Trophoblast cell (in vitro differentiated cells and primary cell): ENCODE measurements around the gene FABP1.
A peak's percentile ranks its signal among the peaks of the same experiment; 100 is the strongest.

Source experiments
- DNase-seq, 2 donors: peaks; one replicate each; pipeline ENCODE4 v3.0.0-alpha.2; 2016
- H2AFZ ChIP-seq: 2 replicates; pipeline ENCODE4 v1.6.1; 2013; ENCODE audit warnings: low read length, moderate library complexity, mild to moderate bottlenecking; ENCODE audit not compliant: insufficient read depth, poor library complexity
- H2AK5ac ChIP-seq: 2 replicates; pipeline ENCODE4 v1.6.1; 2013; ENCODE audit warnings: mild to moderate bottlenecking, low read length
- H2BK120ac ChIP-seq: 2 replicates; pipeline ENCODE4 v1.6.1; 2013; ENCODE audit warnings: low read length, mild to moderate bottlenecking, moderate library complexity; ENCODE audit not compliant: insufficient read depth, poor library complexity
- H2BK12ac ChIP-seq: 2 replicates; pipeline ENCODE4 v1.6.1; 2013; ENCODE audit warnings: mild to moderate bottlenecking, low read length, moderate library complexity
- H2BK5ac ChIP-seq: 2 replicates; pipeline ENCODE4 v1.6.1; 2013; ENCODE audit warnings: low read length, low read depth, moderate library complexity, mild to moderate bottlenecking; ENCODE audit not compliant: poor library complexity
- H3K14ac ChIP-seq: 2 replicates; pipeline ENCODE4 v1.6.1; 2013; ENCODE audit warnings: mild to moderate bottlenecking, low read length
- H3K18ac ChIP-seq: 2 replicates; pipeline ENCODE4 v1.6.1; 2013; ENCODE audit warnings: mild to moderate bottlenecking, low read length
- H3K23ac ChIP-seq: 2 replicates; pipeline ENCODE4 v1.6.1; 2013; ENCODE audit warnings: low read length
- H3K27ac ChIP-seq: 2 replicates; pipeline ENCODE4 v1.5.1; 2013; ENCODE audit warnings: low read depth, mild to moderate bottlenecking, inconsistent platforms, low read length, moderate library complexity
- H3K27me3 ChIP-seq: 2 replicates; pipeline ENCODE4 v1.6.1; 2013; ENCODE audit warnings: inconsistent platforms, mild to moderate bottlenecking, low read length, moderate library complexity; ENCODE audit not compliant: insufficient read depth
- H3K36me3 ChIP-seq, 2 experiments: 1 replicate in 1 of 2; 2 replicates in 1 of 2; pipeline ENCODE4 v1.6.1; 2013; ENCODE audit warnings: low read length in 2 of 2, mild to moderate bottlenecking in 2 of 2, moderate library complexity in 1 of 2; ENCODE audit not compliant: insufficient read depth in 2 of 2, control insufficient read depth in 1 of 2
- H3K4ac ChIP-seq: 2 replicates; pipeline ENCODE4 v1.6.1; 2013; ENCODE audit warnings: low read depth, mild to moderate bottlenecking, low read length, moderate library complexity
- H3K4me1 ChIP-seq, 2 experiments: 1 replicate in 1 of 2; 2 replicates in 1 of 2; pipeline ENCODE4 v1.6.1; 2013; ENCODE audit warnings: low read length in 2 of 2, mild to moderate bottlenecking in 2 of 2, moderate library complexity in 1 of 2; ENCODE audit not compliant: insufficient read depth in 2 of 2, control insufficient read depth in 1 of 2
- H3K4me2 ChIP-seq: 2 replicates; pipeline ENCODE4 v1.6.1; 2013; ENCODE audit warnings: inconsistent platforms, mild to moderate bottlenecking, low read length, moderate library complexity
- H3K4me3 ChIP-seq: 2 replicates; pipeline ENCODE4 v1.5.1; 2013; ENCODE audit warnings: mild to moderate bottlenecking, low read depth, low read length, inconsistent platforms
- H3K79me1 ChIP-seq: one replicate; pipeline ENCODE4 v1.6.1; 2013; ENCODE audit warnings: low read length
- H3K79me2 ChIP-seq: 2 replicates; pipeline ENCODE4 v1.6.1; 2013; ENCODE audit warnings: low read length, mild to moderate bottlenecking; ENCODE audit not compliant: control insufficient read depth, insufficient read depth, poor library complexity
- H3K9ac ChIP-seq: 2 replicates; pipeline ENCODE4 v1.6.1; 2013; ENCODE audit warnings: mild to moderate bottlenecking, low read length
- H3K9me3 ChIP-seq: 2 replicates; pipeline ENCODE4 v1.6.1; 2013; ENCODE audit warnings: low read depth, mild to moderate bottlenecking, control low read depth, inconsistent platforms, low read length; ENCODE audit not compliant: insufficient read depth
- H4K12ac ChIP-seq: 2 replicates; pipeline ENCODE4 v1.6.1; 2013; ENCODE audit warnings: low read depth, mild to moderate bottlenecking, low read length, moderate library complexity
- H4K8ac ChIP-seq: 2 replicates; pipeline ENCODE4 v1.6.1; 2013; ENCODE audit warnings: low read depth, mild to moderate bottlenecking, low read length, moderate library complexity
- H4K91ac ChIP-seq: one replicate; pipeline ENCODE4 v1.6.1; 2013; ENCODE audit warnings: low read depth, mild to moderate bottlenecking, low read length, moderate library complexity
- WGBS: extraction: QIAGEN DNeasy Blood & Tissue Kit; methylation state at CpG from one replicate; pipeline ENCODE4 v1.1.7; 2013; ENCODE audit warnings: missing lambda C conversion rate; ENCODE audit not compliant: insufficient read length, insufficient coverage; ENCODE audit errors: extremely low coverage; 5-methylcytosine and 5-hydroxymethylcytosine counted together

FABP1 gene

DNA sequence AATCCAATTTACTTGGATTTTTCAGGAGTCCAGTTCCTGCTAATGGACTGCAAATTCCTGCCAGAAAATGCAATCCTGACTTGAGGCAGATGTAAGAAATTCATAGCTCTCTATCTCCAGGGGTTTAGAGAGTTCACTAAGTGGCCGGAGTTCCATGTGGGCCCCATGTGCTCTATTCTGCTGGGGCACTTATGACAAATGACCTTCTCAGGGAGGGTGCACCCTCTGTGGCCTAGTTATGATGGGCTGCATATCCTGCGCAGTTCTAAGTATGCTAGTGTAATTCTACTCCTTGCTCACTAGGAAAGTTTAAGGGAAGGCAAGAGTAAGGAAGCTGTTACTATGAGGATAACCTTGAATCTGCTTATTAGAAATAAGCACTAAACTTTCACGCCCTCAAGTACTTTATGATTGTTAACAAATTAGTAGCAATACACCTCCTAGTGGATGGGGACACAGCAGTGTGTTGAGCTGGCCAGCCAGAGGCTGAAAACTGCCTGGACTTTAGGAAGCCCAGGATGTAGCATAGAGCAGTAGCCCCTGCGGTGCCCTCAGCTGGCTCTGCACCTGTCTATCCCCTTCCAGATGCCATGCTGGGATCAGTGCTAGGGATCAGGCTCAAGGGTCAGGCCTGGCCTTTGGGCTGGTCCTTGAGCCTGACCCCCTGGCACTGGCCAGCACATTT, 45.8 kb downstream of the FABP1 start:
- no peaks in the 10 kb centered on the region for H3K79me2 ChIP-seq
- no peak overlapping the region for H3K4ac ChIP-seq
- H3K18ac ChIP-seq, result no peak overlapping the region
- no peak overlapping the region for H3K14ac ChIP-seq
- no peak overlapping the region for H3K23ac ChIP-seq
- H3K9me3 ChIP-seq, result no peaks in the 10 kb centered on the region
- DNase-seq, result no peak
- no peak overlapping the region for H2BK5ac ChIP-seq
- no CpG with 5 or more reads among the region's 4 CpGs for WGBS
- no peak overlapping the region for H4K12ac ChIP-seq
- H3K4me3 ChIP-seq, result no peak overlapping the region
- H3K36me3 ChIP-seq, result no peaks in the 10 kb centered on the region
- peaks cover 3 to 4% of the 10 kb centered on the region in 2 experiments for H3K4me1 ChIP-seq
- no peak overlapping the region for H3K9ac ChIP-seq
- H4K8ac ChIP-seq, result no peak overlapping the region
- H2AFZ ChIP-seq, result no peak overlapping the region
- no peak overlapping the region for H2AK5ac ChIP-seq
- H3K4me2 ChIP-seq, result no peak overlapping the region
- H3K27me3 ChIP-seq, result no peaks in the 10 kb centered on the region
- H2BK12ac ChIP-seq, result no peak overlapping the region
- H2BK120ac ChIP-seq, result no peak overlapping the region
- H3K27ac ChIP-seq, result no peak overlapping the region
- H3K79me1 ChIP-seq, result no peaks in the 10 kb centered on the region
- no peak overlapping the region for H4K91ac ChIP-seq

- Histone ChIP-seq H3K4me3 (no peak overlapping the region), H3K18ac (no peak overlapping the region), H3K9me3 (no peaks in the 10 kb centered on the region), H2AK5ac (no peak overlapping the region), H4K8ac (no peak overlapping the region), H3K23ac (no peak overlapping the region), H3K79me2 (no peaks in the 10 kb centered on the region), H3K9ac (no peak overlapping the region), H3K14ac (no peak overlapping the region), H4K12ac (no peak overlapping the region), H3K4me1 (peaks cover 3 to 4% of the 10 kb centered on the region in 2 experiments), H2AFZ (no peak overlapping the region), H2BK5ac (no peak overlapping the region), H3K36me3 (no peaks in the 10 kb centered on the region), H2BK120ac (no peak overlapping the region), H3K27me3 (no peaks in the 10 kb centered on the region), H2BK12ac (no peak overlapping the region), H4K91ac (no peak overlapping the region), H3K4me2 (no peak overlapping the region), H3K27ac (no peak overlapping the region), H3K4ac (no peak overlapping the region), H3K79me1 (no peaks in the 10 kb centered on the region)
- WGBS, result no CpG with 5 or more reads among the region's 2 CpGs
- peak in 1 of 2 donors; percentile 62 for DNase-seq
These were observed 47.3 kb downstream of the FABP1 start for GRCh38 chr2:88080545-88080944.

- Histone ChIP-seq H3K36me3 (no peaks in the 10 kb centered on the region), H3K9me3 (no peaks in the 10 kb centered on the region), H3K27me3 (no peaks in the 10 kb centered on the region), H2AK5ac (no peak overlapping the region), H3K14ac (no peak overlapping the region), H2BK5ac (no peak overlapping the region), H4K12ac (no peak overlapping the region), H4K8ac (no peak overlapping the region), H3K27ac (no peak overlapping the region), H2BK12ac (no peak overlapping the region), H2AFZ (no peak overlapping the region), H3K4ac (no peak overlapping the region), H3K79me1 (no peaks in the 10 kb centered on the region), H3K4me3 (no peak overlapping the region), H3K23ac (no peak overlapping the region), H3K9ac (no peak overlapping the region), H3K79me2 (no peaks in the 10 kb centered on the region), H2BK120ac (no peak overlapping the region), H3K4me2 (no peak overlapping the region), H4K91ac (no peak overlapping the region), H3K18ac (no peak overlapping the region), H3K4me1 (peaks cover 3 to 4% of the 10 kb centered on the region in 2 experiments)
- WGBS, result no CpG with 5 or more reads among the region's 3 CpGs
- no peak for DNase-seq
These were observed 49.2 kb downstream of the FABP1 start for GRCh38 chr2:88078643-88079172.

DNA sequence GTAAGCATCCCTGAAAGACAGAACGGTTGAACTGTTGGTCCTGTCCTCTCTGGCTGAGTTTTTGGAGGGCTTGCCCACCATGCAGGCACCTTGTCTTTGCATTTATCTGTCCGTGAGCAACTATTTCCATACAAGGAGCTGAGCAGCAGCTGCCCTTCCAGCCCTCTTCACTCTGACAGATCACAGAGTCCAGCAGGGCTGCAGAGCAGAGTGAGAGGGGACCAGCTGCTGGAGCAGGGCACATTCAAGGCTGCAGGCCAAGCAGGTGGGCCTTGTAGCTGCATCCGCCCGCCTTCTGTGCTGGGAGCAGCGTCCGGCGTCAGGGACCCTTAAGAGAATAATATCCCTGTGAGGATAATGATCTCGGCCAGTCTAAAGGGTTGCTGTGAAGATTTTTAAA, 50.8 kb downstream of the FABP1 start:
- H3K4me3 ChIP-seq, result no peak overlapping the region
- no peak for DNase-seq
- no peaks in the 10 kb centered on the region for H3K36me3 ChIP-seq

More for the DNA sequence above, 50.8 kb downstream of the FABP1 start:
- Histone ChIP-seq H3K18ac (no peak overlapping the region), H3K23ac (no peak overlapping the region), H2BK120ac (no peak overlapping the region), H3K4me2 (no peak overlapping the region), H2BK5ac (no peak overlapping the region), H2BK12ac (no peak overlapping the region), H3K27me3 (no peaks in the 10 kb centered on the region), H3K79me2 (no peaks in the 10 kb centered on the region), H3K79me1 (no peaks in the 10 kb centered on the region), H3K9me3 (no peaks in the 10 kb centered on the region), H3K27ac (no peak overlapping the region), H2AK5ac (no peak overlapping the region), H3K9ac (no peak overlapping the region), H4K12ac (no peak overlapping the region), H3K4ac (no peak overlapping the region), H3K4me1 (peaks cover 3 to 4% of the 10 kb centered on the region in 2 experiments), H2AFZ (no peak overlapping the region), H4K91ac (no peak overlapping the region), H4K8ac (no peak overlapping the region), H3K14ac (no peak overlapping the region)
- no CpG with 5 or more reads among the region's 8 CpGs for WGBS
